Stimulated activated naive CD8-positive, alpha-beta T cell treated with anti-CD3 and anti-CD28 coated beads, Interleukin-15, Interleukin-2, amounts not matched to agents 100 ng/mL and 50 ng/mL, for 24 hours (primary cell): ENCODE results near the gene CCNI2.

Experiments
- H3K27ac Mint-ChIP-seq: one replicate; pipeline ENCODE4 v1.8.0; 2021; ENCODE audit warnings: mild to moderate bottlenecking, mixed read lengths
- H3K27me3 Mint-ChIP-seq: one replicate; pipeline ENCODE4 v1.8.0; 2021; ENCODE audit warnings: mixed read lengths
- H3K36me3 Mint-ChIP-seq: one replicate; pipeline ENCODE4 v1.8.0; 2021; ENCODE audit warnings: low read depth, mixed read lengths
- H3K4me1 Mint-ChIP-seq: one replicate; pipeline ENCODE4 v1.8.0; 2021; ENCODE audit warnings: low read depth, mixed read lengths
- H3K4me3 Mint-ChIP-seq: one replicate; pipeline ENCODE4 v1.8.0; 2021; ENCODE audit warnings: mild to moderate bottlenecking, mixed read lengths
- H3K9me3 Mint-ChIP-seq: one replicate; pipeline ENCODE4 v1.8.0; 2021; ENCODE audit warnings: mixed read lengths

Gene CCNI2

DNA sequence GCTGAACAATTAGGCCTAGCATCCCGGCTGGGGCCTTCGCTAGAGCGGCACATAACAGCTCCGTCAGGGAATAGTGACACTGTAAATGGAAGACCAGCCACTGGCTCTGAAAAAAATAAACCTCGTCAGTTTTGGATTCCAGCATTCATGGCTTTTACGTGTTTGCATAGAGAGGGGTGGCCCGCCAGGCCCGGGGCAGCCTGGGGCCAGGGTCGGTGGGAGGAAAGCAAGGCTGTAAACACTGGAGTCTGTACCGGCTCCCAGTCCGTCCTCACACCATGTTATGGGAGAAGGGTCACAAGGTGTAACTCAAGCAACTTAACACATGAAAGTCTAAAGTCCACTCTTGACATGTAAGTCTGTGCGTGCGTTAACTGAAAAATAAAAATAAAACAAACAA is 11.2 kb downstream of the CCNI2 start:
- Mint-ChIP-seq H3K36me3 (no peaks in the 10 kb centered on the region), H3K9me3 (no peaks in the 10 kb centered on the region), H3K27ac (no peak overlapping the region), H3K27me3 (no peaks in the 10 kb centered on the region), H3K4me3 (no peak overlapping the region), H3K4me1 (peaks cover 5% of the 10 kb centered on the region)

GRCh38 chr5:132759114-132760048 is 12.2 kb downstream of the CCNI2 start:
- H3K4me1 Mint-ChIP-seq, result peaks cover 4% of the 10 kb centered on the region
- no peaks in the 10 kb centered on the region for H3K9me3 Mint-ChIP-seq
- no peak overlapping the region for H3K27ac Mint-ChIP-seq
- H3K4me3 Mint-ChIP-seq, result no peak overlapping the region
- no peaks in the 10 kb centered on the region for H3K36me3 Mint-ChIP-seq
- no peaks in the 10 kb centered on the region for H3K27me3 Mint-ChIP-seq

GRCh38 chr5:132760049-132760420 is 12.8 kb downstream of the CCNI2 start:
- Mint-ChIP-seq H3K36me3 (no peaks in the 10 kb centered on the region), H3K9me3 (no peaks in the 10 kb centered on the region), H3K4me1 (peaks cover 2% of the 10 kb centered on the region), H3K27me3 (no peaks in the 10 kb centered on the region), H3K27ac (no peak overlapping the region), H3K4me3 (no peak overlapping the region)

GRCh38 chr5:132760601-132761317 is 13.5 kb downstream of the CCNI2 start:
- Mint-ChIP-seq H3K4me3 (no peak overlapping the region), H3K27ac (no peak overlapping the region)

GRCh38 chr5:132761321-132762240 is 14.4 kb downstream of the CCNI2 start:
- no peak overlapping the region for H3K4me3 Mint-ChIP-seq
- H3K4me1 Mint-ChIP-seq, result no peaks in the 10 kb centered on the region
- H3K36me3 Mint-ChIP-seq, result no peaks in the 10 kb centered on the region
- no peaks in the 10 kb centered on the region for H3K9me3 Mint-ChIP-seq
- no peaks in the 10 kb centered on the region for H3K27me3 Mint-ChIP-seq
- H3K27ac Mint-ChIP-seq, result no peak overlapping the region

More at GRCh38 chr5:132760601-132761317, 13.5 kb downstream of the CCNI2 start:
- no peaks in the 10 kb centered on the region for H3K36me3 Mint-ChIP-seq
- H3K9me3 Mint-ChIP-seq, result no peaks in the 10 kb centered on the region
- no peaks in the 10 kb centered on the region for H3K27me3 Mint-ChIP-seq
- no peaks in the 10 kb centered on the region for H3K4me1 Mint-ChIP-seq

DNA sequence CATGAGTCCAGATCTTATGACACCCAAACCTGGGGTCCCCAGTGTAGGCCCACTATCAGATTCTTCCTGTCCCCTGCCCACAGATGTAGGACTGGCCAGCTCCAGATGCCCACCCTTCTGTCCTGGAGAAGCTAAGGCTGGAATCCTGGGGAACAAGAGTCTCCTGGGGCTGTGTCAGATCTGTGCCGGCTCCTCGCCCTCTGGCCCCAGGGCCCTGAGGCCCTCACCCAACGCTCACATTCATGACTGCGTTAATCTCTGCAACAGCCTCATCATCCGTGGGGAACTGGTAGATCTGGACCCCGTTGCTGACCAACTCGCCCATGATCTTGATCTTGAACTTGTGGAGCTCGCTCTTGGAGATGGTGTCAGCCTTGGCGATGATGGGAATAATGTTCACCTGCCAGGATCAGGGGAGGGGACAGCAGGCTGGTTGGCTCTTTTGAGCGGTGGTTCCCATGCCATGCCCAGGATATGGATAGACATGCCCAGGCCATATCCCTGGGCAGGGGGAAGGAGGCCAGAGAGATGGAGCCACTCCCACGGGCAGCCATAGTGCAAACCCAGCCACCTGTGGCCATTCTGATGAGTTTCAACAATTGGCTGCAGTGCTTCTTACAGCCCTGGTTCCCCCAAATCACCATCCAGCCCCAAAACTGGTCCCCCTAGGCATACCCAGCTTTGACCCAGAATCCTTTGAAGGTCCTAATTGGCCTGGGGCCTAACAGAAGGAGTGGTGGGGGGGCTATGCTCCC is 15.2 kb downstream of the CCNI2 start:
- no peaks in the 10 kb centered on the region for H3K9me3 Mint-ChIP-seq
- no peak overlapping the region for H3K4me3 Mint-ChIP-seq
- H3K27me3 Mint-ChIP-seq, result no peaks in the 10 kb centered on the region
- H3K27ac Mint-ChIP-seq, result no peak overlapping the region
- no peaks in the 10 kb centered on the region for H3K4me1 Mint-ChIP-seq
- H3K36me3 Mint-ChIP-seq, result no peaks in the 10 kb centered on the region

DNA sequence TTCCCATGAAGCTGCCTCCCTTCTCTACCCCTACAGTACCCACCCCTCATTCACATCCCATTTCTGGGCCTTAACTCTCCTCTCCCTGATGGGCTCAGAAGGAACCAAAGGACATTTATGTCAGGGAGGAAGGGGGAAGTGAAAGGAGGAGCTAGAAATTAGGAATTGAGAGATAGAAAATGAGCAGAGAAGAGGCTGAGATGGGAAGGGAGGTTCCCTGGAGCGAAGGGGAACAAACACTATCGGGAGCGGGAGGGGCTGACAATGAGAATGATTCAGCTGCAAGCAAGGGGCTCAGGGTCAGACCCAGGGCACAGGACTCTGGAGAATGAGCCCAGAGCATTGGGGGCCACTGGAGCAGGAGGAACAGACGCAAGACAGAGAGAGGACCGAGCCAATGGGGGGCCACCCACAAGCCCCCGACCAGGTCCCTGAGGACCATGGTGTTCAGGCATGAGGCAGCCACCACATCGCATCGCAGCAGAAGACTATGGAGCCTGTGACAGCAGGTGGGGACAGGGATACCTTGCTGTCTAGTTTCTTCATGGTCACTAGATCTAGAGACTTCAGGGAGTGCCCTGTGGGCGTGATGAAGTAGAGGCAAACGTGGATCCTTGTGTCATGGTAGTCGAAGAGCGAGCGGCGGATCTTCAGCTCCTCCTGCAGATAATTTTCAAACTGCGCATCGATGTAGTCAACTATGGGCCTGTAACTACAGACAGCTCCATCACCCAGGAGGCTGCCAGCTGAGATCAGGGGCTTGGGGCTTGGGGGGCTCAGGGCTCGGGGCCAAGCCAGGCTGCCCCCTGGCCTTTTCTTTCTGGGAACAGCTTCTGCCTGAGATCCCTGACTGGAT is 16.2 kb downstream of the CCNI2 start:
- Mint-ChIP-seq H3K4me1 (no peaks in the 10 kb centered on the region), H3K27me3 (no peaks in the 10 kb centered on the region), H3K4me3 (no peak overlapping the region), H3K9me3 (no peaks in the 10 kb centered on the region), H3K36me3 (no peaks in the 10 kb centered on the region), H3K27ac (no peak overlapping the region)

GRCh38 chr5:132764051-132764450 is 16.8 kb downstream of the CCNI2 start:
- Mint-ChIP-seq H3K27ac (no peak overlapping the region), H3K9me3 (no peaks in the 10 kb centered on the region), H3K27me3 (no peaks in the 10 kb centered on the region)

GRCh38 chr5:132764671-132765238 is 17.5 kb downstream of the CCNI2 start:
- no peaks in the 10 kb centered on the region for H3K9me3 Mint-ChIP-seq
- H3K27ac Mint-ChIP-seq, result no peak overlapping the region
- H3K4me3 Mint-ChIP-seq, result no peak overlapping the region
- no peaks in the 10 kb centered on the region for H3K27me3 Mint-ChIP-seq
- H3K4me1 Mint-ChIP-seq, result no peaks in the 10 kb centered on the region
- H3K36me3 Mint-ChIP-seq, result no peaks in the 10 kb centered on the region

More at GRCh38 chr5:132764051-132764450, 16.8 kb downstream of the CCNI2 start:
- H3K36me3 Mint-ChIP-seq, result no peaks in the 10 kb centered on the region
- H3K4me1 Mint-ChIP-seq, result no peaks in the 10 kb centered on the region
- H3K4me3 Mint-ChIP-seq, result no peak overlapping the region

GRCh38 chr5:132765311-132766019 is 18.2 kb downstream of the CCNI2 start:
- no peaks in the 10 kb centered on the region for H3K27me3 Mint-ChIP-seq
- H3K27ac Mint-ChIP-seq, result no peak overlapping the region
- H3K36me3 Mint-ChIP-seq, result no peaks in the 10 kb centered on the region
- no peaks in the 10 kb centered on the region for H3K9me3 Mint-ChIP-seq
- no peak overlapping the region for H3K4me3 Mint-ChIP-seq
- no peaks in the 10 kb centered on the region for H3K4me1 Mint-ChIP-seq

- Mint-ChIP-seq H3K4me3 (no peak overlapping the region), H3K36me3 (no peaks in the 10 kb centered on the region), H3K27me3 (no peaks in the 10 kb centered on the region), H3K4me1 (no peaks in the 10 kb centered on the region), H3K9me3 (no peaks in the 10 kb centered on the region), H3K27ac (no peak overlapping the region)
Observed at GRCh38 chr5:132766020-132766805, 19.0 kb downstream of the CCNI2 start.

DNA sequence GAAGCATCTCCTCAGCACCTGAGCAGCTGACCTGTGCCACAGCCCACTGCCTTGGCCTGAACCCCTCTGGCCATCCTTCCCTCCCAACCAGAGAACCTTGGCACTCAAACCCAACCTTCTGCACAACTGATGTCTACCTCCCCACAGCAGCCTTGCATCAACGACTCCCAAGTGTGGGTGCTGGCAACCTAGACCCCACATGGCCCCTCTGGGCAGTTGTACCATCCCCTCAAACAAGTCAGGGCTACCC is 19.5 kb downstream of the CCNI2 start:
- Mint-ChIP-seq H3K9me3 (no peaks in the 10 kb centered on the region), H3K36me3 (no peaks in the 10 kb centered on the region), H3K4me3 (no peak overlapping the region), H3K27ac (no peak overlapping the region), H3K27me3 (no peaks in the 10 kb centered on the region), H3K4me1 (no peaks in the 10 kb centered on the region)
